Measurements from ENCODE around the gene S1PR1.

S1PR1 gene

DNA sequence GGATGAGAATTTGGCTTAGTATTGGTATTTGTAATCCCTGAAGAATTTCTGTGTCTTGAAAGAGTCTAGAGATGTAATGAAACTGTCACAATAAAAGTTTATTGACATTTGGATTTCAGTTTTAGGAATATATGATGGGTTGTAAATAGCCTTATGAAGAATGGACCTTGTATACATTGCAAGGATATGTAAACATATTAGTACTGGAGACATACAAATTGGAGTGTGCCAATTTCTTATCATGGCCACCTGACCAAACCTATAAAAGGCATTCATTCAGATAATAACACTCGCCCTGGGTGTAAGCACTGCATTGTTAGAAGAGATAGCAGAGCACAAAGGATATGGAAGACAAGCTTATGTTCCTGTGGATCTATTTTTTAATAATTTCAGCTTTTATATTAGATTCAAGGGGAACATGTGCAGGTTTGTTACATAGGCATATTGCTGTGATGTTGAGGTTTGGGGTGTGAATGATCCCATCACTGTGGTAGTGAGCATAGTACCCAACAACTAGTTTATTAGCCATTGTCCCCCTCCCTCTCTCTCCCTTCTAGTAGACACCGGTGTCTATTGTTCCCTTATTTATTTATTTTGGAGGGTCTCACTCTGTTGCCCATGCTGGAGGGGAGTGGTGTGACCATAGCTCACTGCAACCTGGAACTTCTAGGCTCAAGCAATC is 8.6 kb downstream of the S1PR1 start:
- DNase-seq (ENCODE audit: low read depth in 2 of 2) = no peak

DNA sequence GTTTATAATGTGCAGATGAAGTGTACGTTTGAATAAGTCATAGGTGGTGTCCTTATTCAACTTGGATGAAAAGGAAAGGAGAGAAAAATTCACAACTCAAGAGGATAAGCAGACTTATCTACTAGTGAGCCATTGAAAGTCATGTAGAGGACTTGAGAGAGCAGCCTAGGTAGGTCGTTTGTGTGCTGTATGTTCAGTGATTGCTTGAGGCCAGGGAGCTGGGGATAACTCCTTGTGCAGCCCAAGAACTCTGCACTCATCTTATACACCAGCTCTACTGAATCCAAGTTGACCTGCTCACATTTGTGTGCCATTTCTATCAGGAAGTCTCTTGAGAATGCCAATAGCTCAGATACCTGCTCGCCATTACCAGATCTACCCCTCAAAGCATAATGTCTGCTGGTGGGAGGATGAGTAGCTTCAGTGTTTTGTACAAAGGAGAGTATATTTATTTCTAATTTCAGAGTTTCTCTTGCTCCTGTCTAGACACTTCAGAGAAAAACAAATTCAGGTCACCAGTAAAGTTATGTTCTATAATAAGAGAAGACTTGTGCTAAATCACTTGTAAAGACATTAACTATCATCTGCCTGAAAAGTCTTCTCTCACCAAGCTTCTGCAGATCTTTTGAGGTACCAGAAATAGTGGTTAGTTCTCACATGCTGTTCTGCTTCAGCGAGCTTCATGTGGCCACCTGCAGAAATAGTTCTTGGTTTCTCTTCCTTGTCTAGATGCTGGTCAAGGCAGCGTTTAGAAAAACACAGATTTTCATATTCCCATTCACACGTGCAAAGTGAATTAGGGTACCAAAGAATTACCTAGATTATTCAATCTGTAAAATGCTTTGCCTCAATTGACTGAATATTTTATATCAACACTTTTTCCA is 10.8 kb downstream of the S1PR1 start:
- no peak for DNase-seq (ENCODE audit: low read depth in 2 of 2)

- no peak for DNase-seq (ENCODE audit: low read depth in 2 of 2)
These were observed 13.4 kb downstream of the S1PR1 start for GRCh38 chr1:101250222-101250621.

- no peak for DNase-seq (ENCODE audit: low read depth in 2 of 2)
These were observed 13.9 kb downstream of the S1PR1 start for GRCh38 chr1:101250656-101251272.

- no peak for DNase-seq (ENCODE audit: low read depth in 2 of 2)
These were observed 14.7 kb downstream of the S1PR1 start for GRCh38 chr1:101251504-101251903.

DNA sequence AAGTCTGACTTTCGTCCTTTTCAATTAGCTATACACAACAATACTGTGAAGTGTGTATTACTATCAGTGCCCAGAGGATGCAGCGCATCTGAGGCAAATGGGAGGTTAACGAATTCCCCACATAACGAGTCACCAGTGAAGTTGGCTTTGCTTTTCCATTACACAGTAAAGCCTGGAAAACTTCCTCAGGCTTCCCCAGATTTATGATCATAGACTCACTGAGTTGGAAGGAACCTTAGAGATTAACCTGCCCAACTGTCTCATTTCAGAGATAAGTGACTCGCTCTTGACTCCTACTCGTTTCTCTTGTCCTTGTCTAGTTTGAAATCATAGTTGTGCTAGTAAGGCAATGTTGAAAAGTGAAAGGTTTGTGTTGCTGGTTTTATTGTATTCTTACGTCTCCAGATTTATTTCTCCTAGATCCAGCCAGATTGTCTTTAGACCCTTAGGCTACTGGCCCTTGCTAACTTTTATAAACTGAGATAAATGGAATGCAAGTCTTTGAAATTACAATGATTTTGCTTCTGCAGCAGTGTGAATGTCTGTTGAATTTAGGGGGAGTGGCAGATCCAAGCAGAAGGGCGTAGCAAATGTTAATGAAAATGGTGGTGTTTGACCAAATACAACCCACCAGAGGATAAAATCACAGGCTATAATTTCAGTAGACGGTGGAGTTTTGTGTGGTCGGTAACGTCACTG is 17.3 kb downstream of the S1PR1 start:
- no peak for DNase-seq (ENCODE audit: low read depth in 2 of 2)

GRCh38 chr1:101257500-101258325 is 20.9 kb downstream of the S1PR1 start:
- no peak for DNase-seq (ENCODE audit: low read depth in 2 of 2)

DNA sequence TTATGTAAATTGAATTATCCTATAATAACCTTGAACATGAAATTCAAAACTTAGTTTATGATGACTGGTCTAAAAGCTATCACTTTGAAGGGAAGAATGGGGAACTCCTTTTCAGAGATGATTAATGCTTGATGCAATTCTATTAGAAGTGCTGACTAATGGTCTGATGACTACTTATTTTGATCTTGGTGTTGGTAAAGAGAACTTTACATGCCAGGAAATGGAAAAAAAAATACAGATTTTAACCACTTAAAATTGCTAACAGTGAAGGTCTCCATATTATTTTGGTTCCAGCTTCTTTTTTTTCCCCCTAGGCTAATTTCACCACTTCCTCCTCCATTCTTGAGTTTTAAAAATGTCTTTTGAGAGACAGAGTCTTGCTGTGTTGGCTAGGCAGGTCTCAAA is 22.9 kb downstream of the S1PR1 start:
- no peak for DNase-seq (ENCODE audit: low read depth in 2 of 2)

DNA sequence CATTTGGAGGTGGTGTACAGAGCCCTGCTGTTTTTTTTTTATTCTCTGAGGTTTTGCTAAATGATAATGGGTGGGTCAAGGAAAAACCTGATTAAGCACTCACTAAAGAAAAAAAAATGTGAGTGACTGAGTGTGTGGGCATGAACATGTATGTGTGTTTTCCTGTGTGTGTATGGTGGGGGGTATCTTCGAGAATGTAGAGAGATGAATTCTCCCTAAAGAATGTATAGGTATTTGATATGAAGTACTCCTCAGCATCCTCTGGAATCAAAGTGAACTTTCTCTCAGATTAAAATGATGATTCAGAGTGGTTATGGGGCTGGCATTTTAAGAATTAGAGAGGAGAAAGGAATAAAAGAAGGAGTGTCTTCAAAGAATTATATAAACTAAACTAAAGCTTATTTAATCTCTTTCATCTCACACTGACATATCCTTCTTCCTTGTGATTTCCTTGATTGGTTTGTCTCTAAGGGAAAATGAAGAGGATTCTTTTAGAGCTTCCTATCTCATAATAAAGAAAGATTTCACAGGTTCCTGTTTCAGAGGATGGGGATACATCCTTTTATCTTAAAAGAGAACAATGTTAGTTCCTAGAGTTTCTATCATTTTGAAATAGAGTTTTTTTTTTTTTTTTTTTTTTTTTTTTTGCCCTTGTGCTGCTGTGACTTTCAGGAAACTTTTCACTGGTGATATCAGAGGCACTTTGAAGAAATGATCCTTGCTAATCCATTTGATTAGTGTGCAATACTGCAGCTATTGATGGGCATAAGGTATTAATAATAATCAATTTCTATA is 23.9 kb downstream of the S1PR1 start:
- no peak for DNase-seq (ENCODE audit: low read depth in 2 of 2)

GRCh38 chr1:101261623-101262022 is 24.8 kb downstream of the S1PR1 start:
- DNase-seq (ENCODE audit: low read depth in 2 of 2) = no peak

- DNase-seq (ENCODE audit: low read depth in 2 of 2) = no peak
These were observed 25.2 kb downstream of the S1PR1 start for GRCh38 chr1:101262060-101262459.

GRCh38 chr1:101262630-101263348 is 26.0 kb downstream of the S1PR1 start:
- no peak for DNase-seq (ENCODE audit: low read depth in 2 of 2)

DNA sequence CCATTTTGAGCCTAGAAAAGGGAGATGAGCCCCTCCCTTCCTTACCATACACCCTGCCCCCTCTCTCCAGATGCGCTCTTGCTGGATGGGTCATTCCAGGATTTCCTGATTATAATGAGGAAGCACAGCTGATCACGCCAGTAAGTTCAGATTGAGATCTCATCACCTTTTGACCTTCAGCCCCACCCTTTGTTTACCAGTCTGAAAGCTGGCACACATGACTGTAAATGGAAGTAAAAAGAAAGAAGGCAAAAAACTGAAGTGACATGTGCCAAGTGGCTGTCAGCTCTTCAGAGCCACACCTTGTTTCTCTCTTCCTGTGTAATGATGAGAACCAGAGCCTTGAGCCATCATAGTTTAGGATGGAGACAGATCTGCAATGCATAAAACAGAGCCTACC is 27.9 kb downstream of the S1PR1 start:
- DNase-seq (ENCODE audit: low read depth in 2 of 2) = no peak

- DNase-seq (ENCODE audit: low read depth in 2 of 2) = no peak
These were observed 28.9 kb downstream of the S1PR1 start for GRCh38 chr1:101265684-101266083.

DNA sequence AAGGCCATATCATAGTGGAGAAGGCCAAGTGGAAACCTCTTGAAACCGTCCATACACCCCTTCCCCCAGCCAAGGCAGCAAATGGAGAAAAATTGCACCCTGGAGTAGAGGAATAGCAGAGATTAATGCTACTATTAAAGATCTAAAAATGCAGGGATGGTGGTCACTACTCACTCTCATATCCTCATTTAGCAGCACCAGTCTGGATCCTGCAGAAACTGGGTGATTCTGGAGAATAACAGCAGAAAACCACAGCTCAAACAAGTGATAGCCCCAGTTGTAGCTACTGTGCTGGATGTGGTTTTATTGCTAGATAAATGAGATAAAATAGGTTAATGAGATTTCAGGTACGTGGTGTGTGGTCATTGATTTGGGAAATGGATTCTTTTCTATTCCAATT is 30.3 kb downstream of the S1PR1 start:
- no peak for DNase-seq (ENCODE audit: low read depth in 2 of 2)

- DNase-seq (ENCODE audit: low read depth in 2 of 2) = no peak
These were observed 32.1 kb downstream of the S1PR1 start for GRCh38 chr1:101268893-101269292.

GRCh38 chr1:101275672-101276071 is 38.9 kb downstream of the S1PR1 start:
- no peak for DNase-seq (ENCODE audit: low read depth in 2 of 2)

DNA sequence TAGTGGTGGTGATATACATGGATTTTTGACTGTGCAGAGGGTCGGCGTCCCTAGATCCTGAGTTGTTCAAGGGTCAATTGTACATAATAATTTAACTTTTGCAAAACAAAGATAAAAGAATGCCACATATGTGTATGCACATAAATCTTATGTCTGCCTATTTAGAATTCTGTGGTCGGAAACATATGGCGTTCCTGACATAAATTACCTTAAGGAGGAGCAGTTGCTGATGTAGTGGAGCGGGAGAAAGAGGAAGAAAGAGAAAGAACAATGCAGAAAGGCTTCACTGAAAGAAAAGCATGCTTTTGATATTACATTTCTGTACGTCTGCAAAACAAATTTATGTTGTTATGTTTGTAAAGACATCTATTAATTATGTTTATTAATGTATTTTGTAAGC is 40.0 kb downstream of the S1PR1 start:
- DNase-seq (ENCODE audit: low read depth in 2 of 2) = no peak

- no peak for DNase-seq (ENCODE audit: low read depth in 2 of 2)
These were observed 41.4 kb downstream of the S1PR1 start for GRCh38 chr1:101278238-101278637.

- no peak for DNase-seq (ENCODE audit: low read depth in 2 of 2)
These were observed 42.0 kb downstream of the S1PR1 start for GRCh38 chr1:101278845-101279244.

All from stimulated activated CD4-positive, alpha-beta T cell treated with anti-CD3 and anti-CD28 coated beads, Interleukin-12 subunit alpha, Interleukin-12 subunit beta, amount 100 ng/mL, for 24 hours (primary cell).